ENCODE results near the gene SLC38A8. TPM values are rescaled to one million over a fixed set of nuclear protein-coding genes. Genes with fewer than 3 reads are reported as not detected.

The SLC38A8 gene
- total and polyA plus RNA-seq, 8 donors = 0.08 TPM; not detected in 7

DNA sequence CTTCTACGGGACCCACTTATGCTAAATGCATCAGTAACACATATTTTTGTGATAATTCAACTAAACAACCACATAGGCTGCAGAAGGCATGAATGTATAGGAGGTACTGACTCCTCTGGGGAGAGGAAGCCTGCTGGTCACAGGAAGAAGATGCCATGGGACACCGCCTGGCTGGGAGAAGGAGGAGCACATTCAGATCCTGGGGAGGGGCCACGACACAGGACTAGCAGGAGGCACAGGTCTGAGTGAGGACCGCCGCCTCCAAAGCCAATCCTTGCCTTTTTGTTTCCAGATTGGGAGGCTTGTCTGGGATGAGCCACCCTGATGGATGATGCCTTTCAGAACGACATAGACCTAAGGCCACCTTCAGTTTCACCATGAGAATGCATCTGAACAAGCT, 39.5 kb upstream of the SLC38A8 start:
- H3K27ac ChIP-seq = no peak overlapping the region
- H3K9me3 ChIP-seq = no peaks in the 10 kb centered on the region
- no peak for DNase-seq
- H3K36me3 ChIP-seq = peaks cover 48 to 97% (median 91%) of the 10 kb centered on the region in 4 donors
- peaks cover 0 to 27% (median 4%) of the 10 kb centered on the region in 4 donors for H3K4me1 ChIP-seq
- intact Hi-C loops (cut with DNase I; ENCODE audit: low total_unique reads) = no loop called here
- no peak overlapping the region for H3K4me3 ChIP-seq
- TF ChIP-seq POLR2A (IDR thresholded peaks at IDR 0.05) (no peak), EP300 (IDR thresholded peaks at IDR 0.05) (no peak), POLR2AphosphoS5 (IDR thresholded peaks at IDR 0.05) (no peak)
- TF ChIP-seq, protein P1, sequence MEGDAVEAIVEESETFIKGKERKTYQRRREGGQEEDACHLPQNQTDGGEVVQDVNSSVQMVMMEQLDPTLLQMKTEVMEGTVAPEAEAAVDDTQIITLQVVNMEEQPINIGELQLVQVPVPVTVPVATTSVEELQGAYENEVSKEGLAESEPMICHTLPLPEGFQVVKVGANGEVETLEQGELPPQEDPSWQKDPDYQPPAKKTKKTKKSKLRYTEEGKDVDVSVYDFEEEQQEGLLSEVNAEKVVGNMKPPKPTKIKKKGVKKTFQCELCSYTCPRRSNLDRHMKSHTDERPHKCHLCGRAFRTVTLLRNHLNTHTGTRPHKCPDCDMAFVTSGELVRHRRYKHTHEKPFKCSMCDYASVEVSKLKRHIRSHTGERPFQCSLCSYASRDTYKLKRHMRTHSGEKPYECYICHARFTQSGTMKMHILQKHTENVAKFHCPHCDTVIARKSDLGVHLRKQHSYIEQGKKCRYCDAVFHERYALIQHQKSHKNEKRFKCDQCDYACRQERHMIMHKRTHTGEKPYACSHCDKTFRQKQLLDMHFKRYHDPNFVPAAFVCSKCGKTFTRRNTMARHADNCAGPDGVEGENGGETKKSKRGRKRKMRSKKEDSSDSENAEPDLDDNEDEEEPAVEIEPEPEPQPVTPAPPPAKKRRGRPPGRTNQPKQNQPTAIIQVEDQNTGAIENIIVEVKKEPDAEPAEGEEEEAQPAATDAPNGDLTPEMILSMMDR (IDR thresholded peaks at IDR 0.05) = no peak
- H3K27me3 ChIP-seq = no peaks in the 10 kb centered on the region
- 81 to 93% (median 92%) methylated on average over 6 of the region's 6 CpGs for WGBS, 5 donors

DNA sequence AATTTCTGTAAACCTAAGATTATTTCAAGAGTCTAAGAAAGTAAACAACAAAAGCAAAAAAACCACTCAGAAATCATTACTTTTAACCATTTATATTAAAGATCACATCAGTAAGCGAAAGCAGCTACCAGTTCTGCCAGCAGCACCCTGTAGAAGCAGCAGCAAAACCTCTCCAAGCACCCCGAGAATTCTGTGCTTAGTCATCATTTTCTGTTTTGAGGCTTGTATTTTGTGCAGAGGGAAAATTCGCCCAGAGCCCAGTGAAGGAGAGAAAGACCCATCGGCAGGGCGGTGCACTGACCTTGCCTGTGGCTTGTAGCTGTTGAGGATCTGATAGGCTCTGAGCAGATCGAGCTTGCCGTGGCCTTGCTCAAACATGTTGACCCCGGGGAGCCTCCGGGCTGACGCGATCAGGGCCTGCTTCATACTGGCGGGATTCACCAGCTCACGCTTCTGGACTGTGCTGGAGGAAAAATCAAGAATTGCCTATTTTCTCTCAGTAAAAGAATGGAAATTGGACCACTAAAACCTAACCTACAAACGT, 38.9 kb upstream of the SLC38A8 start:
- WGBS, 5 donors = 82 to 91% (median 89%) methylated on average over 14 of the region's 14 CpGs

DNA sequence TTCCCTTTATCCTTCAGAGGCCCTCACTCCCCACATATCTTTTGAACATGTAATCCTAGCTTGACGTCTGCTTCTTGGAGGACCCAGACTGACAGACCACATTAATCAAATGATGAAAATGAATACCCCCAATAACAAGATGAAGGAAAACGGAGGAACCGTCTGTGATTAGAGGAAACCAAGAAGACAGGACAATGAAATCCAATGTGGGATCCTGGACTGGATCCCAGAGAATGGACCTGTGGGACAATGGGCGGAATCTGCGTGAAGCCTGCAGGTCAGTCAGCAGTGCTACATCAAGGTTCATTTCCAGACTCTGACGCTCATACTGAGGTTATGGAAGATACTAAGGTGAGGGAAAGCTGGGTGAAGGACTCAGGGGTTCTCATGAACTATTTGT, 38.2 kb upstream of the SLC38A8 start:
- Histone ChIP-seq H3K9me3 (no peaks in the 10 kb centered on the region), H3K36me3 (peaks cover 47 to 97% (median 90%) of the 10 kb centered on the region in 4 donors), H3K27ac (no peak overlapping the region), H3K4me1 (peaks cover 0 to 17% (median 4%) of the 10 kb centered on the region in 4 donors), H3K27me3 (no peaks in the 10 kb centered on the region), H3K4me3 (no peak overlapping the region)
- DNase-seq = no peak
- WGBS, 5 donors = 82 to 88% (median 87%) methylated on average over 6 of the region's 6 CpGs
- TF ChIP-seq POLR2AphosphoS5 (IDR thresholded peaks at IDR 0.05) = no peak
- TF ChIP-seq EP300 (IDR thresholded peaks at IDR 0.05) = no peak
- no peak for TF ChIP-seq POLR2A (IDR thresholded peaks at IDR 0.05)
- TF ChIP-seq, protein P1 (IDR thresholded peaks at IDR 0.05) = no peak
- intact Hi-C loops (cut with DNase I; ENCODE audit: low total_unique reads) = no loop called here

More for the DNA sequence above, 38.9 kb upstream of the SLC38A8 start:
- peaks cover 47 to 97% (median 91%) of the 10 kb centered on the region in 4 donors for H3K36me3 ChIP-seq
- DNase-seq = no peak
- H3K27ac ChIP-seq = no peak overlapping the region
- no peaks in the 10 kb centered on the region for H3K27me3 ChIP-seq
- peaks cover 0 to 24% (median 4%) of the 10 kb centered on the region in 4 donors for H3K4me1 ChIP-seq
- H3K9me3 ChIP-seq = no peaks in the 10 kb centered on the region
- intact Hi-C loops (cut with DNase I; ENCODE audit: low total_unique reads) = no loop called here
- no peak overlapping the region for H3K4me3 ChIP-seq
- TF ChIP-seq, protein P1 (IDR thresholded peaks at IDR 0.05) = no peak
- no peak for TF ChIP-seq EP300 (IDR thresholded peaks at IDR 0.05)
- no peak for TF ChIP-seq POLR2A (IDR thresholded peaks at IDR 0.05)
- no peak for TF ChIP-seq POLR2AphosphoS5 (IDR thresholded peaks at IDR 0.05)

DNA sequence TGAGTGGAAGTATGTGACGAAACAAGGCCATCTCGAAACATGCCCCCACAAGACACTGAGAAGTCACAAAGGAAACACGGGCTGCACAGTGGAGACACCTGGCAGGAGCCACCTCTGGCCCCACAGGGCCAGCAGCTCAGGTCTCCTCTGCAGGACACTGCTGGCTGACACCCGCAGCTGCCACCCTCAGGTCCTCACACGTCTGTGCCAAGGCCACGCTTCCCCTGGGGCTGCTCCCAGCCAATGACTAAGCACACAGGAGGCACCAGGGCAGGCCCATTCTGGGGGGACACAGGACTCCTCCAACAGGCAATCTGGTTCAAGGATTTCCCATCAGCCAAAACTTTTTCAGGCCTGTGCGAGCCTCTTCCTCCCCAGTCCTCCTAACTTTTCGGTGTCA, 37.8 kb upstream of the SLC38A8 start:
- Histone ChIP-seq H3K9me3 (no peaks in the 10 kb centered on the region), H3K27ac (no peak overlapping the region), H3K4me3 (no peak overlapping the region), H3K36me3 (peaks cover 47 to 97% (median 92%) of the 10 kb centered on the region in 4 donors), H3K4me1 (peaks cover 0 to 14% (median 4%) of the 10 kb centered on the region in 4 donors), H3K27me3 (no peaks in the 10 kb centered on the region)
- DNase-seq = no peak
- WGBS, 5 donors = 78 to 85% (median 82%) methylated on average over 8 of the region's 8 CpGs
- intact Hi-C loops (cut with DNase I; ENCODE audit: low total_unique reads) = no loop called here
- TF ChIP-seq, protein P1 (IDR thresholded peaks at IDR 0.05) = no peak
- TF ChIP-seq EP300 (IDR thresholded peaks at IDR 0.05) = no peak
- TF ChIP-seq POLR2AphosphoS5 (IDR thresholded peaks at IDR 0.05) = no peak
- no peak for TF ChIP-seq POLR2A (IDR thresholded peaks at IDR 0.05)
